Gastrocnemius medialis (tissue), 4 donors: ENCODE measurements around the gene SZT2. TPM values are rescaled to one million over a fixed set of nuclear protein-coding genes. Genes with fewer than 3 reads are reported as not detected.

Experiments used
- ATAC-seq, 2 donors: fragments of 150-250 bp; one replicate each; pipeline ENCODE4 v1.9.1; 2016
- DNase-seq, 2 donors: peaks; one replicate each; pipeline ENCODE4 v3.0.0-alpha.2; 2019
- H3K27ac ChIP-seq, 4 donors: fragments of 200-600 bp; sonication (generic); 1 replicate in 1 of 4; 2 replicates in 3 of 4; pipeline ENCODE4 v1.5.1; 2016 to 2018; ENCODE audit warnings: mild to moderate bottlenecking in 2 of 4, moderate library complexity in 1 of 4
- H3K27me3 ChIP-seq, 3 donors: fragments of 200-600 bp; sonication (generic) in 2 of 3; 1 replicate in 1 of 3; 2 replicates in 2 of 3; pipeline versions ENCODE4 v1.5.1 to v1.6.0; 2016 to 2019; ENCODE audit warnings: mild to moderate bottlenecking in 1 of 3, moderate library complexity in 1 of 3
- H3K36me3 ChIP-seq, 2 donors: fragments of 200-600 bp; sonication (generic) in 1 of 2; one replicate each; pipeline ENCODE4 v1.5.1; 2017 to 2018
- H3K4me1 ChIP-seq, 2 donors: fragments of 200-600 bp; sonication (generic) in 1 of 2; one replicate each; pipeline ENCODE4 v1.5.1; 2016 to 2017; ENCODE audit warnings: mild to moderate bottlenecking in 2 of 2
- H3K4me3 ChIP-seq, 4 donors: fragments of 200-600 bp; sonication (generic) in 3 of 4; 1 replicate in 1 of 4; 2 replicates in 3 of 4; pipeline ENCODE4 v1.5.1; 2016 to 2019; ENCODE audit warnings: mild to moderate bottlenecking in 2 of 4
- H3K9me3 ChIP-seq, 3 donors: fragments of 200-600 bp; sonication (generic) in 2 of 3; 1 replicate in 1 of 3; 2 replicates in 2 of 3; pipeline ENCODE4 v1.5.1; 2016 to 2019
- POLR2A ChIP-seq, 2 donors: fragments of 450-650 bp; IDR thresholded peaks; one replicate each; pipeline ENCODE4 v1.6.1; 2017; ENCODE audit warnings: antibody characterized with exemption in 2 of 2, mild to moderate bottlenecking in 2 of 2, moderate library complexity in 2 of 2
- in situ Hi-C, 4 donors: fragments of 200-750 bp; cut with MboI; loops; one replicate each; pipeline versions ENCODE4 v1.15.0 to v1.8.0; 2017; ENCODE audit warnings: low sequenced_read_pairs in 4 of 4
- intact Hi-C: fragments of 100-400 bp; cut with DNase I; formaldehyde crosslinking; loops from one replicate; pipeline ENCODE4 v1.15.1; 2023; ENCODE audit warnings: low total_unique reads
- total RNA-seq, 4 donors: library from RNA; depleted of rRNA; stranded (reverse); fragments of >200 nt; gene quantifications; one replicate each; pipeline versions ENCODE4 v1.1.0 to v1.2.3, GENCODE V29; 2016
- TF ChIP-seq, protein P1 (sequence below), 5 experiments: fragments of 450-650 bp in 3 of 5; fragments of 200-600 bp in 2 of 5; sonication (generic) in 2 of 5; IDR thresholded peaks in 4 of 5; conservative IDR thresholded peaks in 1 of 5; 1 replicate in 4 of 5; 2 replicates in 1 of 5; pipeline ENCODE4 v1.5.1; 2016 to 2019; ENCODE audit warnings: antibody characterized with exemption in 5 of 5, mild to moderate bottlenecking in 3 of 5, moderate library complexity in 3 of 5

SZT2 gene
- total RNA-seq, 4 donors from 2014 or later: 15.9 to 20.9 (median 17.9) TPM

DNA sequence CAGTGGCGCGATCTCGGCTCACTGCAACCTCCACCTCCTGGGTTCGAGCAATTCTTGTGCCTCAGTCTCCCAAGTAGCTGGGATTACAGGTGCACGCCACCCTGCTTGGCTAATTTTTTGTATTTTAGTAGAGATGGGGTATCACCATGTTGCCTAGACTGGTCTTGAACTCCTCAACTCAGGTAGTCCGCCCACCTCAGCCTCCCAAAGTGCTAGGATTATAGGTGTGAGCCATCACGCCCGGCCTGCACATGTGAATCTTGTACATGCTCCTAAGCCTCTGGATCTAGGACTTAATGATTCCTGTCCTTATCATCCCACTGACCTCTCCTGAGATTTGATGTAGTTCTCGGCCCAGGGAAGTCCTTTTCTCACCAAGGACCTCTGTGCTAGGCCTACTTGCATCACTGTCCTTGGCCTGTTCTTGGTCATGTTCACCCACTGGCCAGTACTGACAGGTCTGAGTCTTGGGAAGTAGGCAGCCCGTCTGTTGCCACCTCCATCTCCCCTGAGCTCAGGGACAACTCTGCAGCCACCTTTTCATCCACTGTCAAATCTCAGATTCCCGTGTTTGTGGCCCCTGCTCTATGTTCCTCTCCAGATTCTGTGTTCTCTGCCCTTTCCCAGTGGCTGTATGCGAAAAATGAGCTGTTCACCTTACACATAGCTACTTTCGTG, 54.6 kb downstream of the SZT2 start:
- Histone ChIP-seq H3K4me3 (no peak overlapping the region), H3K9me3 (no peaks in the 10 kb centered on the region), H3K27ac (no peak overlapping the region), H3K36me3 (peaks cover 0 to 97% of the 10 kb centered on the region in 2 donors), H3K4me1 (no peaks in the 10 kb centered on the region), H3K27me3 (no peaks in the 10 kb centered on the region)
- DNase-seq: no peak
- in situ Hi-C loops: no loop called here
- TF ChIP-seq, protein P1, sequence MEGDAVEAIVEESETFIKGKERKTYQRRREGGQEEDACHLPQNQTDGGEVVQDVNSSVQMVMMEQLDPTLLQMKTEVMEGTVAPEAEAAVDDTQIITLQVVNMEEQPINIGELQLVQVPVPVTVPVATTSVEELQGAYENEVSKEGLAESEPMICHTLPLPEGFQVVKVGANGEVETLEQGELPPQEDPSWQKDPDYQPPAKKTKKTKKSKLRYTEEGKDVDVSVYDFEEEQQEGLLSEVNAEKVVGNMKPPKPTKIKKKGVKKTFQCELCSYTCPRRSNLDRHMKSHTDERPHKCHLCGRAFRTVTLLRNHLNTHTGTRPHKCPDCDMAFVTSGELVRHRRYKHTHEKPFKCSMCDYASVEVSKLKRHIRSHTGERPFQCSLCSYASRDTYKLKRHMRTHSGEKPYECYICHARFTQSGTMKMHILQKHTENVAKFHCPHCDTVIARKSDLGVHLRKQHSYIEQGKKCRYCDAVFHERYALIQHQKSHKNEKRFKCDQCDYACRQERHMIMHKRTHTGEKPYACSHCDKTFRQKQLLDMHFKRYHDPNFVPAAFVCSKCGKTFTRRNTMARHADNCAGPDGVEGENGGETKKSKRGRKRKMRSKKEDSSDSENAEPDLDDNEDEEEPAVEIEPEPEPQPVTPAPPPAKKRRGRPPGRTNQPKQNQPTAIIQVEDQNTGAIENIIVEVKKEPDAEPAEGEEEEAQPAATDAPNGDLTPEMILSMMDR (IDR thresholded peaks at IDR 0.05 in 4 of 5, conservative IDR thresholded peaks at IDR 0.05 in 1 of 5): no peak
- no peak for TF ChIP-seq POLR2A (IDR thresholded peaks at IDR 0.05)
- ATAC-seq: no peak
- intact Hi-C loops: no loop called here

DNA sequence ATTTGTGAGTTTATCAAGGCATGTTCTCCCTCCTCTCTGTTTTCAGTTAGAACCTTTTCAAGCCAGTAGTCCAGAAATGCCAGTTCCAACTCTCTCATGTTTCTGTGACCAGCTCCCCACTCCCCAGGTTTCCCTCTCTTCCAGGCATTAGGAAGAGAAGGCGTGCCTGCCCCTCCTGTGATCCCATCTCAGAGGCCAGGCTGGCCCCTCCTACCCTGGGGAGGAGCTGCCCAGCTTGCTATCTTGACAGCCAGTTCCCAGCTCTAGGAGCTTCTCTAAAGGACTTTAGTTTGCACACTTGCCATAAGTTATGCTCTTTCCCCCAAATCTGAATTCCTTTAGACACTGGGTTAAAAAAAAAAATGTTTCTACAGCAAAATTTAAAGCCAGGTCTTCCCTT, 55.1 kb downstream of the SZT2 start:
- in situ Hi-C loops (no loop called here), intact Hi-C loops (no loop called here)
- TF ChIP-seq, protein P1 (IDR thresholded peaks at IDR 0.05 in 4 of 5, conservative IDR thresholded peaks at IDR 0.05 in 1 of 5): no peak
- no peak for TF ChIP-seq POLR2A (IDR thresholded peaks at IDR 0.05)
- Histone ChIP-seq H3K27ac (no peak overlapping the region), H3K4me3 (no peak overlapping the region), H3K4me1 (no peaks in the 10 kb centered on the region), H3K36me3 (peaks cover 0 to 97% of the 10 kb centered on the region in 2 donors), H3K27me3 (no peaks in the 10 kb centered on the region), H3K9me3 (no peaks in the 10 kb centered on the region)
- DNase-seq (no peak), ATAC-seq (no peak)

DNA sequence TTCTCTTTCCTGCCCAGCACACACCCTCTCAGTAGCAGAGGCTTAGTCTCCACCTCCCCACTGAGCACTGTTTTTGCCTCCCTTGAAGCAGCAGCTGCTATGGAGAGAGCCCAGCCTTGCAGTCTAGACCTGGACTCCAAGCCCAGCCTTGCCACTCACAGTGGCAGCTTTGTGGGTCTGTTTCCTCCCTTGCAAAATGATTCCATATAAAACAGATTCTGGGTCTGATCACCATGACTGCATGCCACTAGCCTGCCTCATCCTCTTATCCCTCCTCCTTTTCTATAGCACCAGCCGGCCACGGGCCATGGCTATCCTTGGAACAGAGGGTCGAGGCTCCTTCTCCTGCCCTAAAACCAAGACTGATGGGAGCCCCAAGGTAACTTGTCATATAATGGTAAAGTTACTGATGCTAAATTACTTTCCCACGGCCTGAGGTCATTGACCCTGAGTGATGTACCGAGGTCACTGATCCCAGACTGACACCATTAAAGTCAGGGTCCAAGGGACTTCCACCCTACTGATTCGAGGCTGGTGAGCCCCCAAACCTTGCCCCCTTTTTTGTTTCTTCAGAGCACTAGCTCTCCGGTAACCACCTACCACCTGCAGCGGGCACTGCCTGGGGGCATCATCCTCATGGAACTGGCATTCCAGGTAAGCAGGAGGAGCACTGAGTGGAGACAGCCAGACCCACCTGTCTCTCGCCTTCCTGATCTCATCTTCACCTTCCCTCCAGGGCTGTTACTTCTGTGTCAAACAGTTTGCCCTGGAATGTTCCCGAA, 56.1 kb downstream of the SZT2 start:
- no peak for ATAC-seq
- Histone ChIP-seq H3K4me1 (no peaks in the 10 kb centered on the region), H3K36me3 (peaks cover 0 to 97% of the 10 kb centered on the region in 2 donors), H3K9me3 (no peaks in the 10 kb centered on the region), H3K27me3 (no peaks in the 10 kb centered on the region), H3K27ac (no peak overlapping the region), H3K4me3 (no peak overlapping the region)
- no peak for TF ChIP-seq POLR2A (IDR thresholded peaks at IDR 0.05)
- TF ChIP-seq, protein P1 (IDR thresholded peaks at IDR 0.05 in 4 of 5, conservative IDR thresholded peaks at IDR 0.05 in 1 of 5): no peak
- DNase-seq: no peak
- in situ Hi-C loops (no loop called here), intact Hi-C loops (no loop called here)

DNA sequence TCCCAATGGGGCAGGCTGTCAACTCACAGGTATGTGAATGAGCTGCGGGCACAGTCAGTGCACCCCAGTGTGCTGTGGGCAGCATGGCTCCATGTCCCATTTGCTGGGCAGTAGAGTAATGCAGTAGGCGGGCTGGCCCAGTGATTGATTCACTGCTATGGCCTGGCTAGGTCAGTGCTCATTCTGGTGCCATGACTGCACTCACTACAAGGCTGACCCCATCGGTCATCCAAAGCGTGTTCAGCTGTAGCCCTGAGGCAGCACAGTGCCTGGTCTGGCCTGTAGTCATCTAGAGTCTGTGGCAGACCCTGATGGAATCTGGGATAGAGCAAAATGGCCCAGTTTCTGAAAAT, 56.7 kb downstream of the SZT2 start:
- H3K4me3 ChIP-seq: no peak overlapping the region
- no peak for ATAC-seq
- intact Hi-C loops: no loop called here
- no peaks in the 10 kb centered on the region for H3K27me3 ChIP-seq
- H3K27ac ChIP-seq: no peak overlapping the region
- no peak for TF ChIP-seq POLR2A (IDR thresholded peaks at IDR 0.05)
- TF ChIP-seq, protein P1 (IDR thresholded peaks at IDR 0.05 in 4 of 5, conservative IDR thresholded peaks at IDR 0.05 in 1 of 5): no peak
- no peaks in the 10 kb centered on the region for H3K4me1 ChIP-seq
- peaks cover 0 to 97% of the 10 kb centered on the region in 2 donors for H3K36me3 ChIP-seq
- in situ Hi-C loops: no loop called here
- DNase-seq: no peak
- H3K9me3 ChIP-seq: no peaks in the 10 kb centered on the region
